NCI-H1417 treated with DMSO at 0.1 percent for 48 hours (cell line): Measurements from ENCODE around the gene CIDEB.

Experiments
- DNase-seq: peaks from one replicate; lab custom pipeline; 2025; lab: John Stamatoyannopoulos, UW

CIDEB gene

GRCh38 chr14:24312736-24313507, 5.1 kb upstream of the CIDEB start:
- no peak for DNase-seq

- DNase-seq, result no peak
These were observed 4.2 kb upstream of the CIDEB start for GRCh38 chr14:24311837-24312615.

- DNase-seq, result peak; percentile 72
These were observed 3.1 kb upstream of the CIDEB start, which contains the start of gene LTB4R for GRCh38 chr14:24310646-24311604. TSS of gene LTB4R (plus strand) at chr14:24311502. CDS start at chr14:24315652, 4,150 bp downstream.

- no peak for DNase-seq
These were observed 2.5 kb upstream of the CIDEB start for GRCh38 chr14:24310265-24310645.

GRCh38 chr14:24309538-24310264, 1.9 kb upstream of the CIDEB start, which contains the start of gene LTB4R2:
TSS of gene LTB4R2 (plus strand) at chr14:24310140. CDS start at chr14:24310665, 525 bp downstream.
- DNase-seq, result no peak

- DNase-seq, result no peak
These were observed 756 bp upstream of the CIDEB start for GRCh38 chr14:24308342-24309124.

- no peak for DNase-seq
These were observed 612 bp downstream of the CIDEB start for GRCh38 chr14:24307156-24307574.

GRCh38 chr14:24304019-24304387, 3.8 kb downstream of the CIDEB start:
- DNase-seq, result no peak

- DNase-seq, result no peak
These were observed 7.3 kb downstream of the CIDEB start for GRCh38 chr14:24300326-24300980.

GRCh38 chr14:24299255-24300191, 8.3 kb downstream of the CIDEB start, which contains the start of the genes DHRS1 and NOP9:
TSS of gene DHRS1 (minus strand) at chr14:24299780. CDS start at chr14:24299106, 674 bp downstream.
TSS of gene NOP9 (plus strand) at chr14:24299850. CDS start at chr14:24299955, 105 bp downstream.
- peak; percentile 16 for DNase-seq

GRCh38 chr14:24298892-24299254, 8.9 kb downstream of the CIDEB start:
- DNase-seq, result no peak

GRCh38 chr14:24297190-24297964, 10.4 kb downstream of the CIDEB start:
- no peak for DNase-seq

GRCh38 chr14:24296341-24297157, 11.2 kb downstream of the CIDEB start:
- DNase-seq, result peak; percentile 3

GRCh38 chr14:24293525-24293924, 14.3 kb downstream of the CIDEB start:
- DNase-seq, result no peak

GRCh38 chr14:24292118-24292807, 15.5 kb downstream of the CIDEB start:
- no peak for DNase-seq

GRCh38 chr14:24291446-24292117, 16.2 kb downstream of the CIDEB start:
- no peak for DNase-seq
